Measurements from ENCODE around the gene LRP1B.

DNA sequence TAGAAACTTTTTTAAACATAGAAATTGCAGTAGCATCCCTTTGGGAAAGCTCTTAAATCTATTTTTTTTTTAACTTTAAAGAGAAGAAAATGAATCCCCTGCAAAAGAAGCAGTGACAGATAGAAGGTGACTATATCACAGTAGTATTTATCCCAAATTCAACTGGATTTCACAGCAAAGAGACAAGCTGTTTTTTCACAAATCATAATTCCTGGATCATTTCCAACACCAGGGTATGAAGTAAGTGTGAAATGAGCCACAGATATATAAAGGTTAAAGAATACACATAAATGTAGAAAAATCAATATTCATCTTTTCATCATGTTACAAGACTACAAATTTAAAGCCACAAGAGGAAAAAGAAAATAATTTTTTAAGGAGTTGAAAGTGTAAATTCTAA lies 1945.7 kb downstream of the LRP1B start:
- TF ChIP-seq, protein P1, sequence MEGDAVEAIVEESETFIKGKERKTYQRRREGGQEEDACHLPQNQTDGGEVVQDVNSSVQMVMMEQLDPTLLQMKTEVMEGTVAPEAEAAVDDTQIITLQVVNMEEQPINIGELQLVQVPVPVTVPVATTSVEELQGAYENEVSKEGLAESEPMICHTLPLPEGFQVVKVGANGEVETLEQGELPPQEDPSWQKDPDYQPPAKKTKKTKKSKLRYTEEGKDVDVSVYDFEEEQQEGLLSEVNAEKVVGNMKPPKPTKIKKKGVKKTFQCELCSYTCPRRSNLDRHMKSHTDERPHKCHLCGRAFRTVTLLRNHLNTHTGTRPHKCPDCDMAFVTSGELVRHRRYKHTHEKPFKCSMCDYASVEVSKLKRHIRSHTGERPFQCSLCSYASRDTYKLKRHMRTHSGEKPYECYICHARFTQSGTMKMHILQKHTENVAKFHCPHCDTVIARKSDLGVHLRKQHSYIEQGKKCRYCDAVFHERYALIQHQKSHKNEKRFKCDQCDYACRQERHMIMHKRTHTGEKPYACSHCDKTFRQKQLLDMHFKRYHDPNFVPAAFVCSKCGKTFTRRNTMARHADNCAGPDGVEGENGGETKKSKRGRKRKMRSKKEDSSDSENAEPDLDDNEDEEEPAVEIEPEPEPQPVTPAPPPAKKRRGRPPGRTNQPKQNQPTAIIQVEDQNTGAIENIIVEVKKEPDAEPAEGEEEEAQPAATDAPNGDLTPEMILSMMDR (conservative IDR thresholded peaks at IDR 0.05 in 1 of 2, IDR thresholded peaks at IDR 0.05 in 1 of 2; ENCODE audit: extremely low read depth in 1 of 2, insufficient read depth in 1 of 2, low read depth in 1 of 2, low read length in 2 of 2) = no peak
- TF ChIP-seq EZH2 (IDR thresholded peaks at IDR 0.05; ENCODE audit: borderline replicate concordance, low read length) = no peak
